HepG2 (cell line): ENCODE data around the gene SREBF1. TPM values are rescaled to one million over a fixed set of nuclear protein-coding genes. Genes with fewer than 3 reads are reported as not detected.

Experiments used
- ATAC-seq: fragments of 200-7000 bp; cut with Tn5 transposase; 3 replicates; pipeline ENCODE4 v1.9.1; 2020; ENCODE audit warnings: mild to moderate bottlenecking, moderate library complexity
- BruUV-seq: library from RNA; stranded (reverse); fragments of 400-500 nt; replicated peaks from 2 replicates; lab custom pipeline; 2021; lab: Mats Ljungman, UMichigan
- CTCF ChIA-PET: fragments of 300-600 bp; formaldehyde crosslinking; extraction: SDS; loops from one replicate; lab custom pipeline; 2021; ENCODE audit warnings: low total read pairs, inconsistent platforms, low intra/inter-chr PET ratio; lab: Yijun Ruan, JAX
- POLR2A ChIA-PET: fragments of 350-600 bp; sonication (Branson Sonifier 250); formaldehyde crosslinking; loops from one replicate; lab custom pipeline; 2020; ENCODE audit warnings: antibody characterized with exemption, inconsistent platforms; lab: Yijun Ruan, JAX
- DNase-seq: peaks from one replicate; pipeline ENCODE4 v3.0.0-alpha.2; 2015; ENCODE audit warnings: low spot score
- FAIRE-seq: peaks from 3 replicates; lab custom pipeline; 2011; peaks lifted over from hg19 to GRCh38; lab: Jason Lieb, UNC
- H2AFZ ChIP-seq: one replicate; pipeline ENCODE4 v1.6.1; 2011; ENCODE audit warnings: low read length, inconsistent platforms
- H3K27ac ChIP-seq: fragments of 300-600 bp; 3 replicates; pipeline ENCODE4 v1.8.0; 2011; ENCODE audit warnings: mixed run types, mild to moderate bottlenecking, mixed read lengths, low read length, inconsistent platforms; ENCODE audit not compliant: insufficient read depth; ENCODE audit errors: extremely low read length
- H3K27me3 ChIP-seq, 2 experiments: fragments of 200-600 bp in 1 of 2; 2 replicates in 1 of 2; 3 replicates in 1 of 2; pipeline versions ENCODE4 v1.6.0 to v1.8.0; 2011; ENCODE audit warnings: low read length in 2 of 2, mild to moderate bottlenecking in 2 of 2, moderate library complexity in 2 of 2, inconsistent platforms in 1 of 2; ENCODE audit not compliant: insufficient read depth in 2 of 2, control insufficient read depth in 1 of 2
- H3K36me3 ChIP-seq, 2 experiments: fragments of 200-600 bp in 1 of 2; replicated peaks in 1 of 2; 2 replicates in 1 of 2; 3 replicates in 1 of 2; pipeline versions ENCODE4 v1.5.1 to v1.8.0; 2011; ENCODE audit warnings: low read length in 2 of 2, inconsistent platforms in 1 of 2; ENCODE audit not compliant: insufficient read depth in 2 of 2, control insufficient read depth in 1 of 2
- H3K4me1 ChIP-seq: 2 replicates; pipeline ENCODE4 v1.5.1; 2012; ENCODE audit warnings: low read length, inconsistent platforms; ENCODE audit not compliant: insufficient read depth
- H3K4me2 ChIP-seq: 2 replicates; pipeline ENCODE4 v1.6.0; 2011; ENCODE audit warnings: low read depth, low read length, inconsistent platforms
- H3K4me3 ChIP-seq, 3 experiments: fragments of 200-600 bp in 1 of 3; sonication (generic), shearing (Covaris generic) in 1 of 3; replicated peaks in 1 of 3; 2 replicates each; pipeline ENCODE4 v1.5.1; 2011 to 2016; ENCODE audit warnings: low read length in 3 of 3, inconsistent platforms in 2 of 3, low read depth in 2 of 3, mild to moderate bottlenecking in 2 of 3, control low read depth in 1 of 3, mixed read lengths in 1 of 3; ENCODE audit not compliant: insufficient read depth in 1 of 3
- H3K79me2 ChIP-seq: one replicate; pipeline ENCODE4 v1.6.1; 2011; ENCODE audit warnings: low read length, inconsistent platforms; ENCODE audit not compliant: insufficient read depth
- H3K9ac ChIP-seq: 2 replicates; pipeline ENCODE4 v1.6.0; 2011; ENCODE audit warnings: mild to moderate bottlenecking, low read depth, low read length, inconsistent platforms; ENCODE audit not compliant: insufficient read depth
- H3K9me3 ChIP-seq: 2 replicates; pipeline ENCODE4 v1.5.1; 2012; ENCODE audit warnings: mild to moderate bottlenecking, low read length
- H4K20me1 ChIP-seq: 2 replicates; pipeline ENCODE4 v1.6.0; 2011; ENCODE audit warnings: inconsistent platforms, mild to moderate bottlenecking, low read length, moderate library complexity; ENCODE audit not compliant: insufficient read depth
- CBX1 ChIP-seq: IDR thresholded peaks from one replicate; pipeline ENCODE4 v1.6.1; 2016; ENCODE audit warnings: antibody characterized with exemption, low read depth
- EEA1 ChIP-seq: sonication (generic); formaldehyde crosslinking; IDR thresholded peaks from 2 replicates; pipeline ENCODE4 v1.5.1; 2020; ENCODE audit warnings: mild to moderate bottlenecking, missing genetic modification reagents, borderline replicate concordance
- HDAC1 ChIP-seq: sonication (generic); formaldehyde crosslinking; IDR thresholded peaks from 2 replicates; pipeline ENCODE4 v1.5.1; 2020; ENCODE audit warnings: mild to moderate bottlenecking, missing genetic modification reagents
- HDAC2 ChIP-seq: sonication (generic); formaldehyde crosslinking; IDR thresholded peaks from 2 replicates; pipeline ENCODE4 v1.4.0; 2020; ENCODE audit warnings: missing genetic modification reagents
- MYC ChIP-seq: sonication (generic); formaldehyde crosslinking; IDR thresholded peaks from 2 replicates; pipeline ENCODE4 v1.9.0; 2021; ENCODE audit warnings: missing genetic modification reagents, borderline replicate concordance
- SAP130 ChIP-seq: IDR thresholded peaks from 2 replicates; pipeline ENCODE4 v1.6.1; 2016; ENCODE audit warnings: low read depth
- TEAD3 ChIP-seq: optimal IDR thresholded peaks from 2 replicates; pipeline ENCODE3; 2016; ENCODE audit warnings: borderline replicate concordance
- ZNF251 ChIP-seq: sonication (generic); formaldehyde crosslinking; IDR thresholded peaks from 2 replicates; pipeline ENCODE4 v1.9.0; 2021; ENCODE audit warnings: mild to moderate bottlenecking, missing genetic modification reagents
- ZNF333 ChIP-seq: sonication (generic); formaldehyde crosslinking; IDR thresholded peaks from 2 replicates; pipeline ENCODE4 v1.4.0; 2020; ENCODE audit warnings: mild to moderate bottlenecking, missing genetic modification reagents, borderline replicate concordance
- ZNF337 ChIP-seq: sonication (generic); formaldehyde crosslinking; IDR thresholded peaks from 2 replicates; pipeline ENCODE4 v1.5.1; 2020; ENCODE audit warnings: missing genetic modification reagents, low read depth, mild to moderate bottlenecking, borderline replicate concordance
- ZNF431 ChIP-seq: sonication (generic); formaldehyde crosslinking; IDR thresholded peaks from 2 replicates; pipeline ENCODE4 v1.9.0; 2022; ENCODE audit warnings: missing genetic modification reagents, low read depth, mild to moderate bottlenecking, borderline replicate concordance
- ZNF543 ChIP-seq: sonication (generic); formaldehyde crosslinking; IDR thresholded peaks from 2 replicates; pipeline ENCODE4 v1.4.0; 2020; ENCODE audit warnings: mild to moderate bottlenecking, missing genetic modification reagents
- ZNF747 ChIP-seq: sonication (generic); formaldehyde crosslinking; IDR thresholded peaks from 2 replicates; pipeline ENCODE4 v1.8.1; 2023; ENCODE audit warnings: missing genetic modification reagents, mild to moderate bottlenecking, borderline replicate concordance
- ZSCAN12 ChIP-seq: sonication (generic); formaldehyde crosslinking; IDR thresholded peaks from 2 replicates; pipeline ENCODE4 v1.9.0; 2021; ENCODE audit warnings: mild to moderate bottlenecking, missing genetic modification reagents
- WGBS: methylation state at CpG from one replicate; pipeline ENCODE4 v1.1.6; 2017; ENCODE audit warnings: low lambda C conversion rate; 5-methylcytosine and 5-hydroxymethylcytosine counted together
- in situ Hi-C: cut with HindIII; loops from 2 replicates; pipeline ENCODE4 v1.10.0; 2017; ENCODE audit warnings: low pct_unique_long_range_greater_than_20kb; ENCODE audit not compliant: extremely low pct_ligation_motif_present
- intact Hi-C: fragments of 100-400 bp; cut with micrococcal nuclease; formaldehyde crosslinking; loops from one replicate; pipeline ENCODE4 v1.10.0; 2022; ENCODE audit not compliant: unreplicated experiment
- polyA plus RNA-seq, 8 experiments: library from polyadenylated mRNA; depleted of rRNA in 3 of 8; stranded (reverse) in 7 of 8; unstranded in 1 of 8; fragments of >200 nt; fragmentation: Illumina TruSeq in 4 of 8; extraction: Trizol in 4 of 8; gene quantifications; 2 replicates each; pipeline versions ENCODE4 v1.2.1 to v1.2.3, GENCODE V29; 2011 to 2016; ENCODE audit warnings: low read depth in 4 of 8, missing spikeins in 1 of 8, mixed read lengths in 1 of 8; ENCODE audit not compliant: insufficient read depth in 1 of 8
- total RNA-seq, 5 experiments: library from RNA; depleted of rRNA; stranded (reverse); fragments of >200 nt; fragmentation: Illumina TruSeq; extraction: Trizol; gene quantifications; 2 replicates each; pipeline ENCODE4 v1.2.3, GENCODE V29; 2016; ENCODE audit warnings: low read depth in 1 of 5
- TF ChIP-seq, protein P1 (sequence below): sonication (generic); formaldehyde crosslinking; IDR thresholded peaks from 2 replicates; pipeline ENCODE4 v1.4.0; 2020; ENCODE audit warnings: missing genetic modification reagents
- TF ChIP-seq, protein P2 (sequence below): sonication (generic); formaldehyde crosslinking; IDR thresholded peaks from 2 replicates; pipeline ENCODE4 v1.8.0; 2022; ENCODE audit warnings: low read depth, missing genetic modification reagents
- TF ChIP-seq, protein P3 (sequence below): sonication (generic); formaldehyde crosslinking; IDR thresholded peaks from 2 replicates; pipeline ENCODE4 v1.4.0; 2020; ENCODE audit warnings: missing genetic modification reagents
- TF ChIP-seq, protein P4 (sequence below): sonication (generic); formaldehyde crosslinking; IDR thresholded peaks from 2 replicates; pipeline ENCODE4 v1.9.0; 2022; ENCODE audit warnings: missing genetic modification reagents, mild to moderate bottlenecking, borderline replicate concordance

SREBF1 gene
- total and polyA plus RNA-seq, 2 of the 13 experiments (the other 11 are each of a cell fraction or from before 2014, with no cell fraction given): 34.3 to 38.0 TPM

DNA sequence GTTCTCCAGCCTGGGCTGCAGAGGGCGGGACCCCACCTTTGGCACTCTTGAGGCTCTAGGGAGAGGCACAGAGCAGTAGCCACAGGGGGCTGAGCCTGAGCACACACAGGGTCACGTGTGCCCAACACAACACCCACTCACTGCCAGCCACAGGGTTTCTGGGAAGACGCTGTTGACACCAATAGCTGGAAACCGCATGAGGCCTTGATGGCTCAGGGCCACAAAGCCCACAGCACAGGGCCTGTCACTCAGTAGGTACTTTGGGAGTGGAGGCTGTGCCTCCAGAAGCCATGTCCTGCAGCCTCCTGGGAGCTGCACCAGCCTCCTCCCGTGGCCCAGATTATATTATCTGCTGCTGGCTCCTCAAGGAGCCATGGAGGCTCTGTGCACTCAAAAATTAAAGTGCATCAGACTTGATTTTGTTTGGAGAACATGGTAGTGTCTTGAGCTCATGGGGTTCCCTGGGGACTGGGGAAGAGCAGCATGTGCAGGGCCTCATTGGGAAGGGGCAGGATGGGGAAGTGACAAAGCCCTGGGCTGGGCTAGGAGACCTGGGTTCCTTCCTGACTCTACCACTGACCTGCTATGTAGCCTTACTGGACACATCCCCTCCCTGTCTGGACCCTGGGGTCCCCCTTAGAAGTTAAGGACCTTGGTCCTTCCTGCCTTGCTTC is 12.5 kb upstream of the SREBF1 start:
- FAIRE-seq: peak; percentile 69
- peak; percentile 78 for ATAC-seq
- TF ChIP-seq TEAD3 (CRISPR knock-in tag) (peak; percentile 11), CBX1 (no peak), ZNF333 (CRISPR knock-in tag) (no peak), HDAC2 (CRISPR knock-in tag) (no peak), HDAC1 (no peak), ZNF337 (CRISPR knock-in tag) (no peak), ZNF251 (CRISPR knock-in tag) (no peak), SAP130 (CRISPR knock-in tag) (peak; percentile 77), EEA1 (CRISPR knock-in tag) (no peak), ZNF747 (CRISPR knock-in tag) (no peak), MYC (CRISPR knock-in tag) (peak; percentile 63; the same call in 1 of the 2 replicates), ZSCAN12 (CRISPR knock-in tag) (no peak), ZNF431 (no peak), ZNF543 (CRISPR knock-in tag) (no peak)
- TF ChIP-seq, protein P1, sequence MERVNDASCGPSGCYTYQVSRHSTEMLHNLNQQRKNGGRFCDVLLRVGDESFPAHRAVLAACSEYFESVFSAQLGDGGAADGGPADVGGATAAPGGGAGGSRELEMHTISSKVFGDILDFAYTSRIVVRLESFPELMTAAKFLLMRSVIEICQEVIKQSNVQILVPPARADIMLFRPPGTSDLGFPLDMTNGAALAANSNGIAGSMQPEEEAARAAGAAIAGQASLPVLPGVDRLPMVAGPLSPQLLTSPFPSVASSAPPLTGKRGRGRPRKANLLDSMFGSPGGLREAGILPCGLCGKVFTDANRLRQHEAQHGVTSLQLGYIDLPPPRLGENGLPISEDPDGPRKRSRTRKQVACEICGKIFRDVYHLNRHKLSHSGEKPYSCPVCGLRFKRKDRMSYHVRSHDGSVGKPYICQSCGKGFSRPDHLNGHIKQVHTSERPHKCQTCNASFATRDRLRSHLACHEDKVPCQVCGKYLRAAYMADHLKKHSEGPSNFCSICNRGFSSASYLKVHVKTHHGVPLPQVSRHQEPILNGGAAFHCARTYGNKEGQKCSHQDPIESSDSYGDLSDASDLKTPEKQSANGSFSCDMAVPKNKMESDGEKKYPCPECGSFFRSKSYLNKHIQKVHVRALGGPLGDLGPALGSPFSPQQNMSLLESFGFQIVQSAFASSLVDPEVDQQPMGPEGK (CRISPR knock-in tag): peak; percentile 51; the same call in 1 of the 2 replicates
- TF ChIP-seq, protein P2, sequence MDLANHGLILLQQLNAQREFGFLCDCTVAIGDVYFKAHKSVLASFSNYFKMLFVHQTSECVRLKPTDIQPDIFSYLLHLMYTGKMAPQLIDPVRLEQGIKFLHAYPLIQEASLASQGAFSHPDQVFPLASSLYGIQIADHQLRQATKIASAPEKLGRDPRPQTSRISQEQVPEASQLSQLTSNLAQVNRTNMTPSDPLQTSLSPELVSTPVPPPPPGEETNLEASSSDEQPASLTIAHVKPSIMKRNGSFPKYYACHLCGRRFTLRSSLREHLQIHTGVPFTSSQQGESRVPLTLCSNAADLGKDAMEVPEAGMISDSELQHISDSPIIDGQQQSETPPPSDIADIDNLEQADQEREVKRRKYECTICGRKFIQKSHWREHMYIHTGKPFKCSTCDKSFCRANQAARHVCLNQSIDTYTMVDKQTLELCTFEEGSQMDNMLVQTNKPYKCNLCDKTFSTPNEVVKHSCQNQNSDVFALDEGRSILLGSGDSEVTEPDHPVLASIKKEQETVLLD (CRISPR knock-in tag): no peak
- TF ChIP-seq, protein P3, sequence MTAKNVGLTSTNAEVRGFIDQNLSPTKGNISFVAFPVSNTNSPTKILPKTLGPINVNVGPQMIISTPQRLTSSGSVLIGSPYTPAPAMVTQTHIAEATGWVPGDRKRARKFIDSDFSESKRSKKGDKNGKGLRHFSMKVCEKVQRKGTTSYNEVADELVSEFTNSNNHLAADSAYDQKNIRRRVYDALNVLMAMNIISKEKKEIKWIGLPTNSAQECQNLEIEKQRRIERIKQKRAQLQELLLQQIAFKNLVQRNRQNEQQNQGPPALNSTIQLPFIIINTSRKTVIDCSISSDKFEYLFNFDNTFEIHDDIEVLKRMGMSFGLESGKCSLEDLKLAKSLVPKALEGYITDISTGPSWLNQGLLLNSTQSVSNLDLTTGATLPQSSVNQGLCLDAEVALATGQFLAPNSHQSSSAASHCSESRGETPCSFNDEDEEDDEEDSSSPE (CRISPR knock-in tag): no peak
- TF ChIP-seq, protein P4, sequence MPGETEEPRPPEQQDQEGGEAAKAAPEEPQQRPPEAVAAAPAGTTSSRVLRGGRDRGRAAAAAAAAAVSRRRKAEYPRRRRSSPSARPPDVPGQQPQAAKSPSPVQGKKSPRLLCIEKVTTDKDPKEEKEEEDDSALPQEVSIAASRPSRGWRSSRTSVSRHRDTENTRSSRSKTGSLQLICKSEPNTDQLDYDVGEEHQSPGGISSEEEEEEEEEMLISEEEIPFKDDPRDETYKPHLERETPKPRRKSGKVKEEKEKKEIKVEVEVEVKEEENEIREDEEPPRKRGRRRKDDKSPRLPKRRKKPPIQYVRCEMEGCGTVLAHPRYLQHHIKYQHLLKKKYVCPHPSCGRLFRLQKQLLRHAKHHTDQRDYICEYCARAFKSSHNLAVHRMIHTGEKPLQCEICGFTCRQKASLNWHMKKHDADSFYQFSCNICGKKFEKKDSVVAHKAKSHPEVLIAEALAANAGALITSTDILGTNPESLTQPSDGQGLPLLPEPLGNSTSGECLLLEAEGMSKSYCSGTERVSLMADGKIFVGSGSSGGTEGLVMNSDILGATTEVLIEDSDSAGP (CRISPR knock-in tag): 0 out of 2 replicates have a peak, but pooled peaks have one; percentile 36

More for the DNA sequence above, 12.5 kb upstream of the SREBF1 start:
- H3K4me2 ChIP-seq: peak overlapping the region; percentile 40
- no peaks in the 10 kb centered on the region for H3K36me3 ChIP-seq
- peaks cover 48% of the 10 kb centered on the region for H3K4me1 ChIP-seq
- no peak overlapping the region for H2AFZ ChIP-seq
- peak; percentile 66 for DNase-seq
- WGBS: 22% methylated on average over 4 of the region's 5 CpGs
- CTCF ChIA-PET: interaction anchor here (0.8 kb wide), 1 partner anchor 37 kb away, joined by 3 read pairs; no protein-coding TSS in a partner anchor
- peak overlapping the region; percentile 49; the same call in 1 of the 2 replicates for H3K9ac ChIP-seq
- H3K9me3 ChIP-seq: no peaks in the 10 kb centered on the region
- H3K27me3 ChIP-seq: no peaks in the 10 kb centered on the region
- intact Hi-C loops (no loop called here), in situ Hi-C loops (no loop called here)
- no peak overlapping the region for H3K4me3 ChIP-seq
- peak overlapping the region; percentile 31 for H3K27ac ChIP-seq
- no peaks in the 10 kb centered on the region for H4K20me1 ChIP-seq
- POLR2A ChIA-PET: interaction anchor here (1.3 to 6.4 kb wide), 4 partner anchors 9 to 22 kb away, joined by 4 to 51 read pairs (median 10); partner anchors contain the start of gene SREBF1
- H3K79me2 ChIP-seq: no peaks in the 10 kb centered on the region
- BruUV-seq: no TSS peak
